ENCODE data around the gene ESR1.

DNA sequence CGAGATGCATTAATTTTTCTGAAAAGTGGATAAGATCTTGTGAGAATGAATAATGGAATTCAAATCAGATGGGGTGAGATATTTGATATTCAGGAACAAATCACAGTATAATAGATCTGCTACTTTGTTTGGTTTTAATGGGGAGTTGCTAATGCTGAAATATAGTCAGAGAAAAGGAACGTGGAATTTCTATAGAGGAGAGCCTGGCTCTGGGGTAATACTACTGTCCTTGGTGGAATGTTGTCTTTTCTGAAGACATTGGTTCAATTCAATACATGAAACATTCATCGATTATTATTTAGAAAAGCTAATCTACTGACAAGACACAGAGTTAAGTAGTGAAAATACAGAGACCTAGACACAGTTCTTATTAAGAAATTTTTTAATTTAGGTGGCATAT lies 108.6 kb downstream of the ESR1 start:
- TF ChIP-seq EZH2 (IDR thresholded peaks at IDR 0.05; ENCODE audit: insufficient read depth, poor library complexity, severe bottlenecking) (no peak), EZH2phosphoT487 (IDR thresholded peaks at IDR 0.05; ENCODE audit: insufficient read depth, low read depth) (no peak)
